Heart right ventricle (tissue), 16 donors: ENCODE results near the gene ARMH1. TPM values are rescaled to one million over a fixed set of nuclear protein-coding genes. Genes with fewer than 3 reads are reported as not detected.

Source experiments
- ATAC-seq, 8 donors: fragments of 200-7000 bp; cut with Tn5 transposase; one replicate each; pipeline ENCODE4 v1.9.1; 2020; ENCODE audit warnings: mild to moderate bottlenecking in 8 of 8, moderate library complexity in 8 of 8, moderate number of reproducible peaks in 1 of 8
- DNase-seq, 2 donors: peaks; one replicate each; pipeline ENCODE4 v3.0.0-alpha.2; 2020
- H3K27ac ChIP-seq, 10 donors: fragments of 200-600 bp; sonication (generic) in 2 of 10; one replicate each; pipeline versions ENCODE4 v1.5.0 to v1.8.0; 2020 to 2022; ENCODE audit warnings: mild to moderate bottlenecking in 3 of 10
- H3K27me3 ChIP-seq, 7 donors: fragments of 200-600 bp; one replicate each; pipeline ENCODE4 v1.8.0; 2021 to 2022; ENCODE audit warnings: mild to moderate bottlenecking in 2 of 7
- H3K36me3 ChIP-seq, 9 donors: fragments of 200-600 bp; sonication (generic) in 1 of 9; one replicate each; pipeline versions ENCODE4 v1.5.0 to v1.8.0; 2020 to 2022; ENCODE audit warnings: mild to moderate bottlenecking in 2 of 9
- H3K4me1 ChIP-seq, 9 donors: fragments of 200-600 bp; sonication (generic) in 1 of 9; one replicate each; pipeline versions ENCODE4 v1.5.0 to v1.8.0; 2020 to 2022; ENCODE audit warnings: mild to moderate bottlenecking in 4 of 9
- H3K4me3 ChIP-seq, 10 donors: fragments of 200-600 bp; sonication (generic) in 2 of 10; one replicate each; pipeline versions ENCODE4 v1.5.0 to v1.8.0; 2020 to 2022; ENCODE audit warnings: mild to moderate bottlenecking in 7 of 10, moderate library complexity in 2 of 10
- H3K9me3 ChIP-seq, 11 donors: fragments of 200-600 bp in 10 of 11; sonication (generic) in 2 of 11; one replicate each; pipeline versions ENCODE4 v1.5.0 to v1.8.0; 2013 to 2022; ENCODE audit warnings: mild to moderate bottlenecking in 2 of 11, control low read depth in 1 of 11, moderate library complexity in 1 of 11
- WGBS, 2 donors: extraction: QIAGEN DNeasy Blood & Tissue Kit; methylation state at CpG; one replicate each; pipeline ENCODE4 v1.1.7; 2013; ENCODE audit warnings: inconsistent platforms in 1 of 2; 5-methylcytosine and 5-hydroxymethylcytosine counted together
- intact Hi-C, 10 donors: fragments of 100-400 bp; cut with DNase I; formaldehyde crosslinking; loops; one replicate each; pipeline versions ENCODE4 v1.11.1 to v1.14.2; 2022
- long read RNA-seq, 3 donors: library from polyadenylated mRNA; unstranded; transcript quantifications; one replicate each; pipeline ENCODE4 v2.0.0, GENCODE V29; 2020 to 2021
- polyA plus RNA-seq, 2 donors: library from polyadenylated mRNA; stranded (reverse); fragments of 200-250 nt; gene quantifications; one replicate each; pipeline ENCODE4 v1.2.3, GENCODE V29; 2013
- total RNA-seq, 10 donors: library from RNA; stranded (reverse); fragmentation: NEBNext Ultra II Directional in 3 of 10; extraction: Animal tissue kit (Norgen Biotek cat#: 25700) in 3 of 10; gene quantifications; one replicate each; pipeline versions ENCODE4 v1.2.1 to v1.2.4, GENCODE V29; 2021 to 2023
- TF ChIP-seq, protein P1 (sequence below), 9 donors: fragments of 200-600 bp; sonication (generic) in 2 of 9; IDR thresholded peaks; one replicate each; pipeline versions ENCODE4 v1.5.0 to v1.8.0; 2021 to 2022; ENCODE audit warnings: antibody characterized with exemption in 9 of 9, mild to moderate bottlenecking in 5 of 9, moderate library complexity in 1 of 9
- donor health status: Arrhythmogenic right ventricular cardiomyopathy.
- donor health status: ischemic (EF 13 %, LVEDD 7.1; RV severe dilation, severe dysfunction).
- donor health status: healthy with polysubstance abuse.
- donor health status: DM: no; HTN: yes; CAD: no.
- donor health status: DM: no; HTN: no; CAD: no.
- donor health status: ischemic (EF 25% LVEDD 6.9; RV normal size, moderate dysfunction).
- donor health status: ischemic (EF 25% LVEDD 5.7; RV mildly dilated, moderate dysfunction).
- donor health status: healthy.
- donor health status: DM: yes; HTN: yes; CAD: no.
- donor health status: Ischemic cardiomyopathy.
- donor health status: ischemic (EF 35%, LVEDD 5.7; RV mildly dilated, moderate dysfunction).
- donor health status: nonischemic (EF 11% LVEDD 7.7; RV severe dilation, severe dysfunction).
- donor health status: DM: yes; HTN: yes; CAD: no.
- donor health status: PGD.
- donor health status: ischemic (EF 29% LVEDD 5.4; RV normal size, mild dysfunction).
- donor health status: nonischemic (EF 23%, LVEDD 6.1; RV moderate dilation, normal function).

ARMH1 gene
- total RNA-seq (1 to 10 TPM in 3 of 10 donors, under 1 TPM in 2, not detected in 5; 0.62 to 3.3 (median 1.1) TPM), polyA plus RNA-seq (1 to 10 TPM; 1.6 to 2.5 TPM)
- long read RNA-seq, donor 1: 0 reads
- long read RNA-seq, donor 2, partial matches to known transcripts: 1 of 1 reads
- long read RNA-seq, donor 2, other reads (novel, unspliced or antisense): 0 of 1 reads
- long read RNA-seq, donor 3, partial matches to known transcripts: 0 of 1 reads
- long read RNA-seq, donor 3, other reads (novel, unspliced or antisense): 1 of 1 reads

DNA sequence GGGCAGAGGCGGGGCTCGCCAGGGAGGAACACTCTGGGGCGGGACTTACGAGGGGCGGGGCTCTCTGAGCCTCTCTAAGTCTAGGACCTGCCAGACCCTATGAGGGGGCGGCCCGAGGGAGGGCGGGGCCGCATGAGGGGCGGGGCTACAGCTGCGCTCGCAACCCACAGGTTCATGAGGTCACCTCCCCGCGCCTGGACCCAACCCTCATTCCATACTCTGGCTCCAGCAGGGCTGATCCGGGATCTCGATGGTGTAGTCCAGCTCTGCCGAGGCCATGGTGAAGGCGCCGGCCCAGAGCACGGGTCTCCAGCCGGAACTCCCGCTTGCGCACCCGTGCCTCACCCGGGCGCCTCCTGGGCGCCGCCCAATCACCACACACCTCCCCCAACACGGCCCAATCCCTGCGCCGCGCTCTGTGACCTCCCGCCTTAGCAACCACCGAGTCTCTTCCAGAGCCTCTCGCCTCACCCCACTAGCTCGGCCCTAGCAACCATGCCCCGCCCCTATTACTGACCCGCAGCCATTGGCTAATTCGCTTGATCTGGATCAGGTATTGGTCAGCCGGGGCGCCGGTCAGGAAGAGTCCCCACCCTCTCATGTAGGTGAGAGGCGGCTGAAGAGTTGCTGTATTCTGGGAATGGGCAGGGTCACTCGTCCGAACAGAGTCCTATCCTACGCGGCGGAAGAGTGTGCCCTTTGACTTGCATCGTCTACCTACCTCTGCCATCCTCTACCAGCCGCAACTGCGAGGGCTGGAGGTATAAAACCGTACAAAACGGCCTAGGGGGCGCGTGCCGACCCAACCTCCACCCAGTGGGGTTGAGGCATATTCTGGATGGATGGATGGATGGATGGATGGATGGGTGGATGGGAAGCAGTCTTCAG, at the start of gene ARMH1, which contains the start of gene TMEM53:
Gene ARMH1, plus strand, starts transcription at position 602 of the 888 bp plus-strand sequence. CDS start 14,984 bp downstream, outside the sequence.
Gene TMEM53, minus strand, starts transcription at position 369 of the 888 bp plus-strand sequence. Its CDS starts 90 bp downstream, at position 279.
- Histone ChIP-seq H3K27ac (peak within 1 kb of the TSS; percentile 76 to 96 (median 92)), H3K27me3 (no peaks in the 10 kb centered on the region), H3K9me3 (no peaks in the 10 kb centered on the region), H3K4me3 (peak within 1 kb of the TSS; percentile 51 to 76 (median 62)), H3K4me1 (peaks cover 4 to 70% (median 30%) of the 10 kb centered on the region in 9 donors), H3K36me3 (peaks cover 0 to 6% (median 0%) of the 10 kb centered on the region in 9 donors)
- ATAC-seq (peak; percentile 96 to 98 (median 98)), DNase-seq (peak; percentile 98 to 99)
- intact Hi-C loops: loop anchor here in 1 of 10 donors (5.0 kb wide), 1 partner anchor 42 kb away; no protein-coding TSS in a partner anchor
- TF ChIP-seq, protein P1, sequence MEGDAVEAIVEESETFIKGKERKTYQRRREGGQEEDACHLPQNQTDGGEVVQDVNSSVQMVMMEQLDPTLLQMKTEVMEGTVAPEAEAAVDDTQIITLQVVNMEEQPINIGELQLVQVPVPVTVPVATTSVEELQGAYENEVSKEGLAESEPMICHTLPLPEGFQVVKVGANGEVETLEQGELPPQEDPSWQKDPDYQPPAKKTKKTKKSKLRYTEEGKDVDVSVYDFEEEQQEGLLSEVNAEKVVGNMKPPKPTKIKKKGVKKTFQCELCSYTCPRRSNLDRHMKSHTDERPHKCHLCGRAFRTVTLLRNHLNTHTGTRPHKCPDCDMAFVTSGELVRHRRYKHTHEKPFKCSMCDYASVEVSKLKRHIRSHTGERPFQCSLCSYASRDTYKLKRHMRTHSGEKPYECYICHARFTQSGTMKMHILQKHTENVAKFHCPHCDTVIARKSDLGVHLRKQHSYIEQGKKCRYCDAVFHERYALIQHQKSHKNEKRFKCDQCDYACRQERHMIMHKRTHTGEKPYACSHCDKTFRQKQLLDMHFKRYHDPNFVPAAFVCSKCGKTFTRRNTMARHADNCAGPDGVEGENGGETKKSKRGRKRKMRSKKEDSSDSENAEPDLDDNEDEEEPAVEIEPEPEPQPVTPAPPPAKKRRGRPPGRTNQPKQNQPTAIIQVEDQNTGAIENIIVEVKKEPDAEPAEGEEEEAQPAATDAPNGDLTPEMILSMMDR (IDR thresholded peaks at IDR 0.05): peak in 1 of 9 donors; percentile 12
- WGBS, 2 donors: 1 to 2% methylated on average over 55 to 56 of the region's 56 CpGs

GRCh38 chr1:44625348-44625747, 49.2 kb upstream of the ARMH1 start:
- Histone ChIP-seq H3K4me1 (no peaks in the 10 kb centered on the region), H3K36me3 (no peaks in the 10 kb centered on the region), H3K27ac (no peak overlapping the region), H3K9me3 (no peaks in the 10 kb centered on the region), H3K4me3 (no peak overlapping the region), H3K27me3 (no peaks in the 10 kb centered on the region)
- 89 to 91% methylated on average over 7 of the region's 7 CpGs for WGBS, 2 donors
- ATAC-seq (no peak), DNase-seq (no peak)
- TF ChIP-seq, protein P1 (IDR thresholded peaks at IDR 0.05): no peak
- intact Hi-C loops: no loop called here

- no peak for ATAC-seq
- Histone ChIP-seq H3K27ac (no peak overlapping the region), H3K4me1 (peaks cover 0 to 25% (median 22%) of the 10 kb centered on the region in 9 donors), H3K36me3 (peaks cover 0 to 14% (median 0%) of the 10 kb centered on the region in 9 donors), H3K4me3 (no peak overlapping the region), H3K27me3 (no peaks in the 10 kb centered on the region), H3K9me3 (no peaks in the 10 kb centered on the region)
- WGBS, 2 donors: 83 to 92% methylated on average over 5 of the region's 5 CpGs
- intact Hi-C loops: no loop called here
- TF ChIP-seq, protein P1 (IDR thresholded peaks at IDR 0.05): no peak
- no peak for DNase-seq
Observed at GRCh38 chr1:44628962-44629756, 45.4 kb upstream of the ARMH1 start.
